Measurements from ENCODE around the gene PIK3CB.
"Not testable (repeated sequence)": the region's sequence is repeated elsewhere in the genome, so short reads cannot be mapped to it uniquely, and the experiment has no call there.

Gene PIK3CB

GRCh38 chr3:138680974-138681373, 153.8 kb downstream of the PIK3CB start:
- DNase-seq (ENCODE audit: low spot score), result not testable (repeated sequence)

- no peak for DNase-seq (ENCODE audit: low spot score)
These were observed 155.8 kb downstream of the PIK3CB start for GRCh38 chr3:138678874-138679392.

GRCh38 chr3:138678086-138678485, 156.6 kb downstream of the PIK3CB start:
- DNase-seq (ENCODE audit: low spot score), result no peak

- no peak for DNase-seq (ENCODE audit: low spot score)
These were observed 159.3 kb downstream of the PIK3CB start for GRCh38 chr3:138675393-138675792.

GRCh38 chr3:138673641-138674530, 160.8 kb downstream of the PIK3CB start:
- no peak for DNase-seq (ENCODE audit: low spot score)

- no peak for DNase-seq (ENCODE audit: low spot score)
These were observed 164.3 kb downstream of the PIK3CB start for GRCh38 chr3:138670407-138670806.

GRCh38 chr3:138668107-138668506, 166.6 kb downstream of the PIK3CB start:
- no peak for DNase-seq (ENCODE audit: low spot score)

GRCh38 chr3:138657508-138657907, 177.2 kb downstream of the PIK3CB start:
- no peak for DNase-seq (ENCODE audit: low spot score)

GRCh38 chr3:138653567-138653966, 181.2 kb downstream of the PIK3CB start:
- DNase-seq (ENCODE audit: low spot score), result no peak

- no peak for DNase-seq (ENCODE audit: low spot score)
These were observed 185.6 kb downstream of the PIK3CB start for GRCh38 chr3:138649134-138649533.

- no peak for DNase-seq (ENCODE audit: low spot score)
These were observed 188.2 kb downstream of the PIK3CB start for GRCh38 chr3:138646513-138646912.

GRCh38 chr3:138646008-138646407, 188.7 kb downstream of the PIK3CB start:
- no peak for DNase-seq (ENCODE audit: low spot score)

- DNase-seq (ENCODE audit: low spot score), result no peak
These were observed 191.8 kb downstream of the PIK3CB start for GRCh38 chr3:138642927-138643253.

- no peak for DNase-seq (ENCODE audit: low spot score)
These were observed 192.4 kb downstream of the PIK3CB start for GRCh38 chr3:138642226-138642926.

GRCh38 chr3:138640537-138640936, 194.2 kb downstream of the PIK3CB start:
- DNase-seq (ENCODE audit: low spot score), result no peak

- DNase-seq (ENCODE audit: low spot score), result no peak
These were observed 196.1 kb downstream of the PIK3CB start for GRCh38 chr3:138638641-138639040.

- DNase-seq (ENCODE audit: low spot score), result no peak
These were observed 205.2 kb downstream of the PIK3CB start for GRCh38 chr3:138629526-138629925.

- DNase-seq (ENCODE audit: low spot score), result no peak
These were observed 208.9 kb downstream of the PIK3CB start for GRCh38 chr3:138625707-138626365.

- no peak for DNase-seq (ENCODE audit: low spot score)
These were observed 210.2 kb downstream of the PIK3CB start for GRCh38 chr3:138624518-138624917.

GRCh38 chr3:138620431-138620830, 214.3 kb downstream of the PIK3CB start:
- DNase-seq (ENCODE audit: low spot score), result no peak

- no peak for DNase-seq (ENCODE audit: low spot score)
These were observed 219.3 kb downstream of the PIK3CB start for GRCh38 chr3:138615462-138615861.

- no peak for DNase-seq (ENCODE audit: low spot score)
These were observed 224.8 kb downstream of the PIK3CB start for GRCh38 chr3:138609898-138610266.
